HG02970 (cell line): ENCODE measurements around the gene MOXD1.

Source experiments
- ATAC-seq: cut with Tn5 transposase; IDR thresholded peaks from one replicate; pipeline ENCODE4 v1.9.1; 2021; ENCODE audit warnings: mild to moderate bottlenecking, moderate library complexity, moderate number of reproducible peaks; ENCODE audit not compliant: unreplicated experiment, low FRiP score

The MOXD1 gene

DNA sequence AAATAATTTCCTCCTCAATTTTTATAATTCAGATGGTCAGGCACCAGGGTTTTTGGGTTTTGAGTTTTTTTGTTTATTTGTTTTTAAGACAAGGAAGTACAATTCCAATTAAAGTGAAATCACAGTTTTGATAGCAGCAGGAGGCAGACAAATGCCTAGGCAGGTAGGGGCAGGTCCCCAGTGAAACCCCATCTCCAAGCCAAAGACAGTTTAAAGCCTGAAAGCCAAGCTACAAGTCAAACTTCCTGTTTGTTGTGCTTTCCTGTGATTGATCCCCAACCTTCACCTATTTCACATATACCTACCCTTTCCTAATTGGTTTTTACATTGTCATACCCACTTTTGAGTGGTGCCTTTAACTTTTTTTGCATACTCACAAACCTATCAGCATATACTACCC lies 149.6 kb downstream of the MOXD1 start:
- no peak for ATAC-seq

DNA sequence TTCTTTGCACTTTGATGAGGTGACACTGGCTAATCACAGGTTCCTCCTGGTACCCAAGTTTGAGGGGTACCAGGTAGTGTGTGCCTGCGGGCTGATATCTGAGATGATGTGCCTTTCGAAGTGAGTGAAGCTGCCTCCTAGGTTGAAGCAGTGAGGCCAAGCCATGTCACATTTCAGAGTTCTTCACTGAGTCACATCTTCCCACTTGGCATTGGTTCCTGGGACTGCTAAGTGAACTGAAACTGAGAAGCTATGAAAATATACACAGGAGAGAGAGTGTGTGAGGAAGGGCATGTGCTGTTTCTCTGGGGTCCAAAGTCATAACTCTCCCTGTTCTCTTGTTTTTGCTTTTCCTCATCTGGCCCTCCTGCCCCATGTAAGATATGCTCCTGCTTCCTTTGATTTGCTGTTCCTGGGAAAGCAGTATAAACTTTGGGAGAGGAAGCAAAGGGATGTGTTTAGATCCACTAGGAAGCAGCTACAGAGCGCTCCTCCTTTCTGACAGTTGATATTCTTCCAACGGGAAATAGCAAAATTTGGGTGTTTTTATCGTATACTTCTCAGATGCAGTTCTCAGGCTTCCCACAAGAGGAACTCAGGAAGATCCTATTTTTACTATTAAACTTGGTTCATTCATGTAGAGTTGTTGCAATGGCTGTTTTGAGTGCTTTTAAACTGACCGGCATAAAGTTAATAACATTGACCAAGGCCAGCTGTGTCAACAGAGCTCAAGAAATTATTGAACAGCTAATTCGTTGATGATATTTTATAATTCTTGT lies 153.7 kb downstream of the MOXD1 start:
- ATAC-seq, result no peak

DNA sequence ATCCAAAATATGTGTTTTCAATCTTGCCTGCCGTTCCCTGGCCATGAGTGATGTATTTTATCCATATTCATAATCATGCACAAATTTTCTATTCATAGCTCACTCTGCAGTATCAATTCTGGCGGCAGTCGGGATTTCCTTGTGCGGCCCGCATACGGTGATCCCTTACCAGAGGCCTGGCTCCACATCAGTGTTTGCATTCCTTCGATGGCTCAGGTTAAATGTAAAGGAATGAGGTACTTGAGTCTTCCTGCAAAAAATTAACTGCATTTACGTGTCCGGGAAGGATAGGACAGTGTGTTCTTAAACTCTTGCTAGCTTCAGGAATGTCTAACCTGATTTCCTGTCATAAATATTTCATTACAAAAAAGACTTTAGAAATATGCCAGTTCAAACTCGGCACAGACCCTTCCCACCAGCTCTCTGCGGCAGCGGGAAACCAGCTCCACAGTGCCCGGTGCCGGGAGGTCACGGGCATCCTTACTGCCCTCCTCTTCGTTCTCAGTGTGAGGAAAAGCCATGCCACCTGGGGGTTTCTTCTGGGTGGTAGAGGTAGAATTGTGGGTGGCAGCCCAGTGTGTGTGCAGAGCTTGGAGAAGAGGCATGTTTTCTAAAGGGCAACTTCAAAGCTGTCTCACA lies 154.5 kb downstream of the MOXD1 start:
- ATAC-seq, result no peak

DNA sequence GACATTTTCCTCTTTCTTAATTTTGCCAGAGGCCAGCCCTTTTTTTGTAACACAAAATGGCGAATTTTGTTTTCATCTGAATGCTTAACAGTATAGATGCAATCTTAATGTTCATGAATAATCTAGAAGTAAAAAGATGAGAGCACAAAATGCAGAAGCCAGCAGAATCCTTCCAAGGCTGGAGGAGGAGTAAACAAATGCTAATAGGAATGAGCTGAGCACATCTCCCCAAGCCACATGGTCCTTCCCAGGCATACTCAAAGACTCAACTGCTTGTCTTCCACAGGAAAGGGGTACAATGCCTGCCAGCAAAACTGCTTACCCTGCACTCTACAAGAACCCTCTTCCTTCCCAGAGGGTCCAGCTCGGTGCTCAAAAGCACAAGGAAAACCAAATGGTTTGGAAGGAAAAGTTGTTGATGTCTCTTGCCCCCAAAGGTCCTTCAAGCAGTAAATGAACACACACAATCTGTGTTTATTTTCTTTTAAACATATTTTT lies 155.1 kb downstream of the MOXD1 start:
- no peak for ATAC-seq
